ENCODE measurements around the gene PMCH.
"Not testable (repeated sequence)": the region's sequence is repeated elsewhere in the genome, so short reads cannot be mapped to it uniquely, and the experiment has no call there.

The PMCH gene

GRCh38 chr12:102197789-102198188 is at the start of gene PMCH:
PMCH (minus strand) TSS chr12:102197833; CDS start chr12:102197770, 63 bp downstream.
- no peak for DNase-seq (ENCODE audit: low spot score)

GRCh38 chr12:102240859-102241258 is 43.2 kb upstream of the PMCH start:
- DNase-seq (ENCODE audit: low spot score): not testable (repeated sequence)

GRCh38 chr12:102234599-102234998 is 37.0 kb upstream of the PMCH start:
- DNase-seq (ENCODE audit: low spot score): no peak

GRCh38 chr12:102232446-102232845 is 34.8 kb upstream of the PMCH start:
- no peak for DNase-seq (ENCODE audit: low spot score)

- DNase-seq (ENCODE audit: low spot score): no peak
These were observed 34.4 kb upstream of the PMCH start for GRCh38 chr12:102232036-102232435.

GRCh38 chr12:102227954-102228353 is 30.3 kb upstream of the PMCH start:
- DNase-seq (ENCODE audit: low spot score): no peak

GRCh38 chr12:102220736-102221135 is 23.1 kb upstream of the PMCH start:
- no peak for DNase-seq (ENCODE audit: low spot score)

- no peak for DNase-seq (ENCODE audit: low spot score)
These were observed 18.5 kb upstream of the PMCH start for GRCh38 chr12:102215992-102216691.

- no peak for DNase-seq (ENCODE audit: low spot score)
These were observed 6.4 kb upstream of the PMCH start for GRCh38 chr12:102204025-102204424.

GRCh38 chr12:102202556-102202955 is 4.9 kb upstream of the PMCH start:
- DNase-seq (ENCODE audit: low spot score): no peak

GRCh38 chr12:102201436-102202061 is 3.9 kb upstream of the PMCH start:
- DNase-seq (ENCODE audit: low spot score): no peak

- DNase-seq (ENCODE audit: low spot score): no peak
These were observed 1.8 kb downstream of the PMCH start for GRCh38 chr12:102195826-102196225.

GRCh38 chr12:102182635-102183034 is 15.0 kb downstream of the PMCH start:
- no peak for DNase-seq (ENCODE audit: low spot score)

- DNase-seq (ENCODE audit: low spot score): no peak
These were observed 22.9 kb downstream of the PMCH start for GRCh38 chr12:102174761-102175160.

- no peak for DNase-seq (ENCODE audit: low spot score)
These were observed 23.5 kb downstream of the PMCH start for GRCh38 chr12:102174117-102174516.

- DNase-seq (ENCODE audit: low spot score): no peak
These were observed 25.2 kb downstream of the PMCH start for GRCh38 chr12:102172436-102172835.

GRCh38 chr12:102171951-102172350 is 25.7 kb downstream of the PMCH start:
- no peak for DNase-seq (ENCODE audit: low spot score)

GRCh38 chr12:102169922-102170621 is 27.6 kb downstream of the PMCH start:
- no peak for DNase-seq (ENCODE audit: low spot score)

GRCh38 chr12:102167821-102168604 is 29.6 kb downstream of the PMCH start:
- DNase-seq (ENCODE audit: low spot score): no peak

GRCh38 chr12:102163383-102163782 is 34.2 kb downstream of the PMCH start:
- no peak for DNase-seq (ENCODE audit: low spot score)

- DNase-seq (ENCODE audit: low spot score): not testable (repeated sequence)
These were observed 42.4 kb downstream of the PMCH start for GRCh38 chr12:102155206-102155605.

GRCh38 chr12:102147062-102147587 is 50.5 kb downstream of the PMCH start:
- not testable (repeated sequence) for DNase-seq (ENCODE audit: low spot score)

Measured in COLO829 (cell line).